ENCODE measurements around the gene MYLK4. TPM values are rescaled to one million over a fixed set of nuclear protein-coding genes. Genes with fewer than 3 reads are reported as not detected.

MYLK4 gene
- total RNA-seq, 2 donors from 2014 or later, result 0.68 to 2.0 TPM

DNA sequence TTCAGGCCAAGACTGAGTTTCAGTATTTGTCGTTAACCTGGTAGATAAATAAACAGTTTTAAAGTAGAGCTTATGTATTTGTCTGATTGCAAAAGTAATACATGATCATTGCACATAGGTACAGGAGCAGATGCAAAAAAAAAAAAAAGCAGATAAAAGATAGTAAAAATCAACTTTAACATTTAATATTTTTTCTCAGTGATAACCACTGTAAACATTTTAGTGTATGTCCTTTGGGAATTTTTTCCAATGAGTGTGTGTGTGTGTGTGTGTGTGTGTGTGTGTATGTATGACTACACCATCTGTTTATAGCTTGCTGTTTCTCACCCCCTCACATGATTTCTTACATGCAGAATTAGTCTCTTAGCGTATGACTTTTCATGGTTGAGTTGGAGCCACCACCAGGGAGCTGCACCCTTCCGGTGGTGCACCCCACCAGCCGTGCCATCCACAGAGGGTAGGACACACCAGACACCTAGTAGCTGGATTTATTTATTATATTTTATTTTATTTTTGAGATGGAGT lies 40.8 kb upstream of the MYLK4 start:
- Histone ChIP-seq H3K27ac (peak overlapping the region; percentile 93 to 98), H3K4me3 (peak overlapping the region; percentile 59), H3K9me3 (no peaks in the 10 kb centered on the region), H3K4me1 (ENCODE audit: control insufficient read depth in 1 of 2, low read depth in 2 of 2) (peaks cover 16 to 44% of the 10 kb centered on the region in 2 donors), H3K36me3 (no peaks in the 10 kb centered on the region), H3K27me3 (replicated peaks; ENCODE audit: insufficient read depth) (no peaks in the 10 kb centered on the region)
- TF ChIP-seq CTCF (IDR thresholded peaks at IDR 0.05), result no peak
- DNase-seq (ENCODE audit: low spot score) (no peak), ATAC-seq (ENCODE audit: insufficient number of reproducible peaks, low FRiP score, low read depth) (no peak)

GRCh38 chr6:2790588-2791449 lies 40.1 kb upstream of the MYLK4 start:
- Histone ChIP-seq H3K4me3 (peak overlapping the region; percentile 59), H3K36me3 (peaks cover 3% of the 10 kb centered on the region), H3K4me1 (ENCODE audit: control insufficient read depth in 1 of 2, low read depth in 2 of 2) (peaks cover 16 to 44% of the 10 kb centered on the region in 2 donors), H3K27me3 (replicated peaks; ENCODE audit: insufficient read depth) (no peaks in the 10 kb centered on the region), H3K27ac (peak overlapping the region; percentile 93 to 98), H3K9me3 (no peaks in the 10 kb centered on the region)
- TF ChIP-seq CTCF (IDR thresholded peaks at IDR 0.05), result peak; percentile 78
- no peak for DNase-seq (ENCODE audit: low spot score)
- peak; percentile 83 for ATAC-seq (ENCODE audit: insufficient number of reproducible peaks, low FRiP score, low read depth)

DNA sequence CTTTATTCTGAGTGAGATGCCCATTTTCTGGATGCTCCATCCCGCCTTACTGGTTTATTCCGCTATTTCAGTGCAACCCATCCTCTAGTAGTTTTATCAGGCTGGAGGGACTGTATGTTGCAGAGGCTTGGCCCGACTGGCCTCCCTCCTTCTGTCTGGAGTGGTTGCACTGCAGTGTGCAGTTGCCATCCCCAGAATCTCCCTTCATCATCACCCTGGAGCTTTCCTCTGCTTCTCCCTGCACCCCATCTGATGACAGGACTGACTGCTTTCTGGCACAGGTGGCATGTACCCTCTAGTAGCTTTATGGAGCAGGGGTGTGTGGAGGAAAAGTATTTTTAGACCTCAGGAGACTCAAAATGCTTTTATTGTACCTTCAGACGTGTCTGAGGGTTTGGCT lies 35.5 kb upstream of the MYLK4 start:
- DNase-seq (ENCODE audit: low spot score), result no peak
- Histone ChIP-seq H3K9me3 (no peaks in the 10 kb centered on the region), H3K36me3 (peaks cover 6% of the 10 kb centered on the region), H3K4me1 (ENCODE audit: control insufficient read depth in 1 of 2, low read depth in 2 of 2) (peaks cover 7 to 45% of the 10 kb centered on the region in 2 donors), H3K4me3 (no peak overlapping the region), H3K27ac (no peak overlapping the region), H3K27me3 (replicated peaks; ENCODE audit: insufficient read depth) (no peaks in the 10 kb centered on the region)
- no peak for TF ChIP-seq CTCF (IDR thresholded peaks at IDR 0.05)
- ATAC-seq (ENCODE audit: insufficient number of reproducible peaks, low FRiP score, low read depth), result no peak

- Histone ChIP-seq H3K27ac (no peak overlapping the region), H3K4me3 (no peak overlapping the region), H3K36me3 (peaks cover 11% of the 10 kb centered on the region), H3K9me3 (no peaks in the 10 kb centered on the region), H3K4me1 (ENCODE audit: control insufficient read depth in 1 of 2, low read depth in 2 of 2) (peaks cover 2 to 51% of the 10 kb centered on the region in 2 donors), H3K27me3 (replicated peaks; ENCODE audit: insufficient read depth) (no peaks in the 10 kb centered on the region)
- no peak for ATAC-seq (ENCODE audit: insufficient number of reproducible peaks, low FRiP score, low read depth)
- no peak for DNase-seq (ENCODE audit: low spot score)
- TF ChIP-seq CTCF (IDR thresholded peaks at IDR 0.05), result no peak
Measured at GRCh38 chr6:2784930-2785329, 34.2 kb upstream of the MYLK4 start.

DNA sequence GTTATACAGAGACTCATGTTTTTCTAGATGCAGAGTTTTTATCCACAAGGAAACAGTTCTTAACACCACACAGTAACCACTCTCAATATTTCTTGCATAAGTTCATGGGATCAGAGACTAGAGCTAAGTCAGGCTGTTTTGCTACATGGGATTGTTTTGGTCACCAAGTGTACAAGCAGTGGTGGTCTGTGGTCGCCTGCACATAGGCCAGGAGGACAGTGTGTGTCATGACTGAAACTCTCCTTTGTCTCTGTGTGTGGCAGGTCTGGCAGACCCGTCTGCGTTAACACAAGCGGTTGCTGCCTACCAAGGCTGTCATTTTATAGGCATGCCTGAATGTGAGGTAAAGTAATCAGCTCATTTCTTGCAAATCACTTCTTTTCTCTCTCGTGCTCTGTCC lies 33.3 kb upstream of the MYLK4 start:
- peaks cover 0 to 43% of the 10 kb centered on the region in 2 donors for H3K4me1 ChIP-seq (ENCODE audit: control insufficient read depth in 1 of 2, low read depth in 2 of 2)
- H3K4me3 ChIP-seq, result no peak overlapping the region
- H3K27me3 ChIP-seq (replicated peaks; ENCODE audit: insufficient read depth), result no peaks in the 10 kb centered on the region
- DNase-seq (ENCODE audit: low spot score), result no peak
- no peak for ATAC-seq (ENCODE audit: insufficient number of reproducible peaks, low FRiP score, low read depth)
- H3K36me3 ChIP-seq, result peaks cover 15% of the 10 kb centered on the region
- no peaks in the 10 kb centered on the region for H3K9me3 ChIP-seq
- no peak for TF ChIP-seq CTCF (IDR thresholded peaks at IDR 0.05)
- H3K27ac ChIP-seq, result no peak overlapping the region
